HepG2 (cell line): ENCODE results near the gene TMEM141. TPM values are rescaled to one million over a fixed set of nuclear protein-coding genes. Genes with fewer than 3 reads are reported as not detected.

Experiments used
- ATAC-seq: fragments of 200-7000 bp; cut with Tn5 transposase; 3 replicates; pipeline ENCODE4 v1.9.1; 2020; ENCODE audit warnings: mild to moderate bottlenecking, moderate library complexity
- Bru-seq: library from RNA; stranded (reverse); fragments of 400-500 nt; gene quantifications from one replicate; lab custom pipeline; 2021; lab: Mats Ljungman, UMichigan
- BruChase-seq, 2 experiments: library from RNA; stranded (reverse); fragments of 400-500 nt; gene quantifications; one replicate each; lab custom pipeline; 2021; lab: Mats Ljungman, UMichigan
- BruUV-seq: library from RNA; stranded (reverse); fragments of 400-500 nt; replicated peaks from 2 replicates; lab custom pipeline; 2021; lab: Mats Ljungman, UMichigan
- CTCF ChIA-PET: fragments of 300-600 bp; formaldehyde crosslinking; extraction: SDS; loops from one replicate; lab custom pipeline; 2021; ENCODE audit warnings: low total read pairs, inconsistent platforms, low intra/inter-chr PET ratio; lab: Yijun Ruan, JAX
- POLR2A ChIA-PET: fragments of 350-600 bp; sonication (Branson Sonifier 250); formaldehyde crosslinking; loops from one replicate; lab custom pipeline; 2020; ENCODE audit warnings: antibody characterized with exemption, inconsistent platforms; lab: Yijun Ruan, JAX
- DNase-seq: peaks from one replicate; pipeline ENCODE4 v3.0.0-alpha.2; 2015; ENCODE audit warnings: low spot score
- FAIRE-seq: peaks from 3 replicates; lab custom pipeline; 2011; peaks lifted over from hg19 to GRCh38; lab: Jason Lieb, UNC
- H2AFZ ChIP-seq: one replicate; pipeline ENCODE4 v1.6.1; 2011; ENCODE audit warnings: low read length, inconsistent platforms
- H3K27ac ChIP-seq: fragments of 300-600 bp; 3 replicates; pipeline ENCODE4 v1.8.0; 2011; ENCODE audit warnings: mixed run types, mild to moderate bottlenecking, mixed read lengths, low read length, inconsistent platforms; ENCODE audit not compliant: insufficient read depth; ENCODE audit errors: extremely low read length
- H3K27me3 ChIP-seq, 2 experiments: fragments of 200-600 bp in 1 of 2; 2 replicates in 1 of 2; 3 replicates in 1 of 2; pipeline versions ENCODE4 v1.6.0 to v1.8.0; 2011; ENCODE audit warnings: low read length in 2 of 2, mild to moderate bottlenecking in 2 of 2, moderate library complexity in 2 of 2, inconsistent platforms in 1 of 2; ENCODE audit not compliant: insufficient read depth in 2 of 2, control insufficient read depth in 1 of 2
- H3K36me3 ChIP-seq, 2 experiments: fragments of 200-600 bp in 1 of 2; replicated peaks in 1 of 2; 2 replicates in 1 of 2; 3 replicates in 1 of 2; pipeline versions ENCODE4 v1.5.1 to v1.8.0; 2011; ENCODE audit warnings: low read length in 2 of 2, inconsistent platforms in 1 of 2; ENCODE audit not compliant: insufficient read depth in 2 of 2, control insufficient read depth in 1 of 2
- H3K4me1 ChIP-seq: 2 replicates; pipeline ENCODE4 v1.5.1; 2012; ENCODE audit warnings: low read length, inconsistent platforms; ENCODE audit not compliant: insufficient read depth
- H3K4me2 ChIP-seq: 2 replicates; pipeline ENCODE4 v1.6.0; 2011; ENCODE audit warnings: low read depth, low read length, inconsistent platforms
- H3K4me3 ChIP-seq, 3 experiments: fragments of 200-600 bp in 1 of 3; sonication (generic), shearing (Covaris generic) in 1 of 3; replicated peaks in 1 of 3; 2 replicates each; pipeline ENCODE4 v1.5.1; 2011 to 2016; ENCODE audit warnings: low read length in 3 of 3, inconsistent platforms in 2 of 3, low read depth in 2 of 3, mild to moderate bottlenecking in 2 of 3, control low read depth in 1 of 3, mixed read lengths in 1 of 3; ENCODE audit not compliant: insufficient read depth in 1 of 3
- H3K79me2 ChIP-seq: one replicate; pipeline ENCODE4 v1.6.1; 2011; ENCODE audit warnings: low read length, inconsistent platforms; ENCODE audit not compliant: insufficient read depth
- H3K9ac ChIP-seq: 2 replicates; pipeline ENCODE4 v1.6.0; 2011; ENCODE audit warnings: mild to moderate bottlenecking, low read depth, low read length, inconsistent platforms; ENCODE audit not compliant: insufficient read depth
- H3K9me3 ChIP-seq: 2 replicates; pipeline ENCODE4 v1.5.1; 2012; ENCODE audit warnings: mild to moderate bottlenecking, low read length
- H4K20me1 ChIP-seq: 2 replicates; pipeline ENCODE4 v1.6.0; 2011; ENCODE audit warnings: inconsistent platforms, mild to moderate bottlenecking, low read length, moderate library complexity; ENCODE audit not compliant: insufficient read depth
- CHD2 ChIP-seq: IDR thresholded peaks from 2 replicates; pipeline ENCODE4 v1.6.1; 2011; ENCODE audit warnings: low read depth, low read length, improper control_type of control experiment
- DRAP1 ChIP-seq: IDR thresholded peaks from 2 replicates; pipeline ENCODE4 v1.6.1; 2016; ENCODE audit warnings: missing genetic modification reagents, missing compliant biosample characterization
- ELF1 ChIP-seq: sonication (generic); formaldehyde crosslinking; IDR thresholded peaks from 2 replicates; pipeline ENCODE4 v1.4.0; 2020; ENCODE audit warnings: missing genetic modification reagents
- FOXA3 ChIP-seq: IDR thresholded peaks from 2 replicates; pipeline ENCODE4 v1.6.1; 2016; ENCODE audit warnings: missing genetic modification reagents, missing compliant biosample characterization
- RFXANK ChIP-seq: IDR thresholded peaks from 2 replicates; pipeline ENCODE4 v1.6.1; 2016
- SIX4 ChIP-seq: sonication (generic); formaldehyde crosslinking; IDR thresholded peaks from 2 replicates; pipeline ENCODE4 v1.4.0; 2020; ENCODE audit warnings: missing genetic modification reagents
- TIGD3 ChIP-seq: sonication (generic); formaldehyde crosslinking; IDR thresholded peaks from 2 replicates; pipeline ENCODE4 v1.5.1; 2020; ENCODE audit warnings: mild to moderate bottlenecking, missing genetic modification reagents, borderline replicate concordance
- ZNF18 ChIP-seq: sonication (generic); formaldehyde crosslinking; IDR thresholded peaks from 2 replicates; pipeline ENCODE4 v1.8.0; 2022; ENCODE audit warnings: mild to moderate bottlenecking, missing genetic modification reagents; ENCODE audit not compliant: insufficient replicate concordance
- ZNF24 ChIP-seq: fragments of 450-650 bp; IDR thresholded peaks from 2 replicates; pipeline ENCODE4 v1.6.1; 2017; ENCODE audit warnings: antibody characterized with exemption, mild to moderate bottlenecking
- ZNF335 ChIP-seq: sonication (generic); formaldehyde crosslinking; IDR thresholded peaks from 2 replicates; pipeline ENCODE4 v1.4.0; 2020; ENCODE audit warnings: missing genetic modification reagents
- ZNF572 ChIP-seq: sonication (generic); formaldehyde crosslinking; IDR thresholded peaks from 2 replicates; pipeline ENCODE4 v1.5.1; 2020; ENCODE audit warnings: mild to moderate bottlenecking, missing genetic modification reagents
- WGBS: methylation state at CpG from one replicate; pipeline ENCODE4 v1.1.6; 2017; ENCODE audit warnings: low lambda C conversion rate; 5-methylcytosine and 5-hydroxymethylcytosine counted together
- in situ Hi-C: cut with HindIII; loops from 2 replicates; pipeline ENCODE4 v1.10.0; 2017; ENCODE audit warnings: low pct_unique_long_range_greater_than_20kb; ENCODE audit not compliant: extremely low pct_ligation_motif_present
- intact Hi-C: fragments of 100-400 bp; cut with micrococcal nuclease; formaldehyde crosslinking; loops from one replicate; pipeline ENCODE4 v1.10.0; 2022; ENCODE audit not compliant: unreplicated experiment
- long read RNA-seq, 2 experiments: library from RNA in 1 of 2; library from polyadenylated mRNA in 1 of 2; stranded (forward) in 1 of 2; unstranded in 1 of 2; transcript quantifications; one replicate each; pipeline ENCODE4 v2.0.0, GENCODE V29; 2019 to 2022
- polyA minus RNA-seq, 3 experiments: library from RNA; depleted of rRNA, polyadenylated mRNA; stranded (reverse); fragments of >200 nt; gene quantifications; 2 replicates each; pipeline ENCODE4 v1.2.3, GENCODE V29; 2011; ENCODE audit warnings: low replicate concordance in 1 of 3
- polyA plus RNA-seq, 8 experiments: library from polyadenylated mRNA; depleted of rRNA in 3 of 8; stranded (reverse) in 7 of 8; unstranded in 1 of 8; fragments of >200 nt; fragmentation: Illumina TruSeq in 4 of 8; extraction: Trizol in 4 of 8; gene quantifications; 2 replicates each; pipeline versions ENCODE4 v1.2.1 to v1.2.3, GENCODE V29; 2011 to 2016; ENCODE audit warnings: low read depth in 4 of 8, missing spikeins in 1 of 8, mixed read lengths in 1 of 8; ENCODE audit not compliant: insufficient read depth in 1 of 8
- total RNA-seq, 5 experiments: library from RNA; depleted of rRNA; stranded (reverse); fragments of >200 nt; fragmentation: Illumina TruSeq; extraction: Trizol; gene quantifications; 2 replicates each; pipeline ENCODE4 v1.2.3, GENCODE V29; 2016; ENCODE audit warnings: low read depth in 1 of 5

Gene TMEM141
- total RNA-seq (2016; rRNA removed; fragmentation: Illumina TruSeq; extraction: Trizol) (81.0 and 84.7 TPM in 2 replicates), polyA plus RNA-seq (2011; rRNA removed) (199 and 202 TPM in 2 replicates), polyA minus RNA-seq (2011; rRNA and poly(A)+ RNA removed; ENCODE audit: low replicate concordance) (52.1 and 111 TPM in 2 replicates), Bru-seq, nascent RNA (percentile 79 among the genes with signal in this experiment), BruChase-seq, experiment 1, labeled RNA remaining after a 6-hour chase (percentile 71 among the genes with signal in this experiment), BruChase-seq, experiment 2, labeled RNA remaining after a 2-hour chase (percentile 71 among the genes with signal in this experiment)
- 70.4 and 100.0 TPM in 2 replicates for total RNA-seq (2016; cell fraction: cytosol; rRNA removed; fragmentation: Illumina TruSeq; extraction: Trizol; ENCODE audit: low read depth)
- total RNA-seq (2016; cell fraction: insoluble cytoplasmic fraction; rRNA removed; fragmentation: Illumina TruSeq; extraction: Trizol) = 80.8 and 84.7 TPM in 2 replicates
- total RNA-seq (2016; cell fraction: membrane; rRNA removed; fragmentation: Illumina TruSeq; extraction: Trizol) = 80.1 and 91.8 TPM in 2 replicates
- total RNA-seq (2016; cell fraction: nucleus; rRNA removed; fragmentation: Illumina TruSeq; extraction: Trizol) = 33.1 and 42.9 TPM in 2 replicates
- polyA plus RNA-seq (2011; cell fraction: cytosol; rRNA removed) = 251 and 366 TPM in 2 replicates
- 166 and 175 TPM in 2 replicates for polyA plus RNA-seq (2011; cell fraction: nucleus; rRNA removed)
- 67.3 and 131 TPM in 2 replicates for polyA plus RNA-seq (2012)
- polyA plus RNA-seq (2016; cell fraction: cytosol; fragmentation: Illumina TruSeq; extraction: Trizol; ENCODE audit: low read depth) = 77.4 and 109 TPM in 2 replicates
- polyA plus RNA-seq (2016; cell fraction: insoluble cytoplasmic fraction; fragmentation: Illumina TruSeq; extraction: Trizol; ENCODE audit: low read depth) = 78.7 and 86.2 TPM in 2 replicates
- polyA plus RNA-seq (2016; cell fraction: membrane; fragmentation: Illumina TruSeq; extraction: Trizol; ENCODE audit: low read depth) = 77.7 and 87.6 TPM in 2 replicates
- polyA plus RNA-seq (2016; cell fraction: nucleus; fragmentation: Illumina TruSeq; extraction: Trizol; ENCODE audit: insufficient read depth, low read depth) = 59.2 and 68.0 TPM in 2 replicates
- polyA minus RNA-seq (2011; cell fraction: cytosol; rRNA and poly(A)+ RNA removed) = 30.4 and 35.6 TPM in 2 replicates
- 38.6 and 51.1 TPM in 2 replicates for polyA minus RNA-seq (2011; cell fraction: nucleus; rRNA and poly(A)+ RNA removed)
- long read RNA-seq, experiment 1, transcript TMEM141-201 (5 exons, 768 nt) = major isoform, 25 of 47 reads
- long read RNA-seq, experiment 1, transcript TMEM141-202 (5 exons, 839 nt) = minor isoform, 5 of 47 reads
- long read RNA-seq, experiment 1, transcript TMEM141-204 (4 exons, 683 nt) = minor isoform, 10 of 47 reads
- long read RNA-seq, experiment 1, partial matches to known transcripts = 6 of 47 reads
- long read RNA-seq, experiment 1, other reads (novel, unspliced or antisense) = 1 of 47 reads
- long read RNA-seq, experiment 2, transcript TMEM141-202 (5 exons, 839 nt) = minor isoform, 11 of 68 reads
- long read RNA-seq, experiment 2, transcript TMEM141-201 (5 exons, 768 nt) = major isoform, 37 of 68 reads
- long read RNA-seq, experiment 2, transcript TMEM141-204 (4 exons, 683 nt) = minor isoform, 6 of 68 reads
- long read RNA-seq, experiment 2, partial matches to known transcripts = 7 of 68 reads
- long read RNA-seq, experiment 2, other reads (novel, unspliced or antisense) = 6 of 68 reads

- intact Hi-C loops = no loop called here
- BruUV-seq = no TSS peak
- peaks cover 82% of the 10 kb centered on the region for H3K4me1 ChIP-seq
- peak; percentile 84 for ATAC-seq
- H3K9me3 ChIP-seq = no peaks in the 10 kb centered on the region
- peak; percentile 97 for DNase-seq
- peak within 1 kb of the TSS; percentile 96 for H3K4me2 ChIP-seq
- ChIA-PET CTCF (interaction anchor here (1.1 kb wide), 1 partner anchor 50 kb away, joined by 3 read pairs; no protein-coding TSS in a partner anchor), POLR2A (interaction anchor here (0.7 to 1.6 kb wide), 8 partner anchors 9 to 280 kb away, joined by 3 to 22 read pairs (median 5); partner anchors contain the start of genes AJM1, RABL6 and SAPCD2)
- FAIRE-seq = peak; percentile 39
- peaks cover 28% of the 10 kb centered on the region for H3K79me2 ChIP-seq
- no peaks in the 10 kb centered on the region; a peak in 1 of 5 replicates for H3K27me3 ChIP-seq
- peak within 1 kb of the TSS; percentile 91 for H3K27ac ChIP-seq
- peak within 1 kb of the TSS; percentile 78 to 98 (median 82) for H3K4me3 ChIP-seq
- H3K36me3 ChIP-seq = 0 out of 5 replicates have a peak, but pooled peaks cover 0 to 12% of the 10 kb centered on the region in 2 experiments
- no peaks in the 10 kb centered on the region for H4K20me1 ChIP-seq
- no peak within 1 kb of the TSS for H2AFZ ChIP-seq
- 3% methylated on average over 7 of the region's 70 CpGs for WGBS
- H3K9ac ChIP-seq = peak within 1 kb of the TSS; percentile 91
- in situ Hi-C loops = no loop called here
- TF ChIP-seq ELF1 (CRISPR knock-in tag) (peak; percentile 66), ZNF572 (peak; percentile 42; the same call in 1 of the 2 replicates), ZNF335 (CRISPR knock-in tag) (peak; percentile 14; the same call in 1 of the 2 replicates), ZNF24 (no peak), RFXANK (no peak), ZNF18 (peak; percentile 73), FOXA3 (CRISPR knock-in tag) (peak; percentile 18; the same call in 1 of the 2 replicates), CHD2 (no peak), DRAP1 (CRISPR knock-in tag) (peak; percentile 95), TIGD3 (peak; percentile 70; the same call in 1 of the 2 replicates), SIX4 (CRISPR knock-in tag) (peak; percentile 30)
Observed at GRCh38 chr9:136790640-136791515, at the start of gene TMEM141. TSS of gene TMEM141 (plus strand) at chr9:136791344. CDS start at chr9:136791371, 27 bp downstream.
